22Rv1 (cell line): ENCODE measurements around the gene REXO1.

Experiments used
- H3K27ac ChIP-seq: fragments of 450-650 bp; 2 replicates; pipeline ENCODE4 v1.5.1; 2017
- ZFX ChIP-seq: fragments of 450-650 bp; IDR thresholded peaks from 2 replicates; pipeline ENCODE4 v1.6.1; 2017; ENCODE audit warnings: antibody characterized with exemption, borderline replicate concordance
- TF ChIP-seq, protein P1 (sequence below): fragments of 450-650 bp; IDR thresholded peaks from 2 replicates; pipeline ENCODE4 v1.5.1; 2017; ENCODE audit warnings: mild to moderate bottlenecking

Gene REXO1, protein sequence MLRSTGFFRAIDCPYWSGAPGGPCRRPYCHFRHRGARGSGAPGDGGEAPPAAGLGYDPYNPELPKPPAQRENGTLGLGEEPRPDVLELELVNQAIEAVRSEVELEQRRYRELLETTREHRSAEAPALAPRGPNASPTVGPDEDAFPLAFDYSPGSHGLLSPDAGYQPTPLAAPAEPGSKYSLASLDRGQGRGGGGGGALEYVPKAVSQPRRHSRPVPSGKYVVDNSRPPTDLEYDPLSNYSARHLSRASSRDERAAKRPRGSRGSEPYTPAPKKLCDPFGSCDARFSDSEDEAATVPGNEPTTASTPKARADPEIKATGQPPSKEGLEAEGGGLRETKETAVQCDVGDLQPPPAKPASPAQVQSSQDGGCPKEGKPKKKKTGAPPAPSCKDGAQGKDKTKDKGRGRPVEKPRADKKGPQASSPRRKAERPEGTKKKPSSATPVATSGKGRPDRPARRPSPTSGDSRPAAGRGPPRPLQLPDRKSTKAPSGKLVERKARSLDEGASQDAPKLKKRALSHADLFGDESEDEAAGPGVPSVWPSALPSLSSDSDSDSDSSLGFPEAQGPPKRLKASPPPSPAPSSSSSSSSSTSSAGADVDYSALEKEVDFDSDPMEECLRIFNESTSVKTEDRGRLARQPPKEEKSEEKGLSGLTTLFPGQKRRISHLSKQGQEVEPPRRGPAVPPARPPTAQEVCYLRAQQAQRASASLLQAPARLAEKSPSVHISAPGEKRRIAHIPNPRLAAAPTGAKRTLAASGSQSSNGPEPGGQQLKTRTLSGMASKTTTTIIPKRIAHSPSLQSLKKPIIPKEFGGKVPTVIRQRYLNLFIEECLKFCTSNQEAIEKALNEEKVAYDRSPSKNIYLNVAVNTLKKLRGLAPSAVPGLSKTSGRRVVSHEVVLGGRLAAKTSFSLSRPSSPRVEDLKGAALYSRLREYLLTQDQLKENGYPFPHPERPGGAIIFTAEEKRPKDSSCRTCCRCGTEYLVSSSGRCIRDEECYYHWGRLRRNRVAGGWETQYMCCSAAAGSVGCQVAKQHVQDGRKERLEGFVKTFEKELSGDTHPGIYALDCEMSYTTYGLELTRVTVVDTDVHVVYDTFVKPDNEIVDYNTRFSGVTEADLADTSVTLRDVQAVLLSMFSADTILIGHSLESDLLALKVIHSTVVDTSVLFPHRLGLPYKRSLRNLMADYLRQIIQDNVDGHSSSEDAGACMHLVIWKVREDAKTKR

DNA sequence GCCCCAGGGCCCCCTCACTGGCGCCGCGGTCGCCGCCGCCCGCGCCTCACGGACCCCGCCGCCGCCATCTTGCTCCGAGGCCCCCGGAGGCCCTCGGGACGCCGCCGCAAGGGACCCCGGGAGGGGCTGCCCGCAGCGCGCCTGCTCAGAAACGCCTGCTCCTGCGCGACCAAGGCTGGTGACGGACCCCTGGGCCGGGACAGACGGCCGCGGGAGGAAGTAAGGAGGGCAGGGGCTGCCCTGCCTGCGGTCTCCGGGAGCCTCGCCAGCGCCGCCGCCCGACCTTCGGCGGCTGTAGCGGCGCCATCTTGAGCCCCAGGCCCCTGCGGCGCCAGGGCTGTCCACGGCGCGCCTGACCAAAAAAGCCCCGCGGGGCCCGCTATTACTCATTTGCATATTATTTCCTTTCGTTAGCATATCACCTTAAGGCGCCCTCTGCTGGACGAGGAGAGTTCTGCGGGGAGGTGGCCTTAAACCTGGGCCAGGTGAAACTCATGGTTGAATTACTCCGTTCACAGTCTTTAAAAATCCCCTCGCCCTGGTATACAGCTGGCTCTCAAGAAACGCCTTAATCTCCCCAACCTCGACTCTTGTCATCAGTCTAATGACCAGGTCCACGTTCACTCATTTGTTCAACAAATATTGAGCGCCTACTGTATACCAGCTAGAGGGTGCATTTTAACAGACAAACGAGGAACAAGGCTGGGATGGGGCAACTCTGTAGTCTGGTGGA, at the start of gene REXO1:
REXO1 (minus strand) TSS at position 85 of the 733 bp plus-strand sequence. CDS start 125 bp downstream, outside the sequence.
- no peak for TF ChIP-seq ZFX
- TF ChIP-seq, protein P1, sequence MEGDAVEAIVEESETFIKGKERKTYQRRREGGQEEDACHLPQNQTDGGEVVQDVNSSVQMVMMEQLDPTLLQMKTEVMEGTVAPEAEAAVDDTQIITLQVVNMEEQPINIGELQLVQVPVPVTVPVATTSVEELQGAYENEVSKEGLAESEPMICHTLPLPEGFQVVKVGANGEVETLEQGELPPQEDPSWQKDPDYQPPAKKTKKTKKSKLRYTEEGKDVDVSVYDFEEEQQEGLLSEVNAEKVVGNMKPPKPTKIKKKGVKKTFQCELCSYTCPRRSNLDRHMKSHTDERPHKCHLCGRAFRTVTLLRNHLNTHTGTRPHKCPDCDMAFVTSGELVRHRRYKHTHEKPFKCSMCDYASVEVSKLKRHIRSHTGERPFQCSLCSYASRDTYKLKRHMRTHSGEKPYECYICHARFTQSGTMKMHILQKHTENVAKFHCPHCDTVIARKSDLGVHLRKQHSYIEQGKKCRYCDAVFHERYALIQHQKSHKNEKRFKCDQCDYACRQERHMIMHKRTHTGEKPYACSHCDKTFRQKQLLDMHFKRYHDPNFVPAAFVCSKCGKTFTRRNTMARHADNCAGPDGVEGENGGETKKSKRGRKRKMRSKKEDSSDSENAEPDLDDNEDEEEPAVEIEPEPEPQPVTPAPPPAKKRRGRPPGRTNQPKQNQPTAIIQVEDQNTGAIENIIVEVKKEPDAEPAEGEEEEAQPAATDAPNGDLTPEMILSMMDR, result peak; percentile 92
- H3K27ac ChIP-seq, result peak within 1 kb of the TSS; percentile 91

DNA sequence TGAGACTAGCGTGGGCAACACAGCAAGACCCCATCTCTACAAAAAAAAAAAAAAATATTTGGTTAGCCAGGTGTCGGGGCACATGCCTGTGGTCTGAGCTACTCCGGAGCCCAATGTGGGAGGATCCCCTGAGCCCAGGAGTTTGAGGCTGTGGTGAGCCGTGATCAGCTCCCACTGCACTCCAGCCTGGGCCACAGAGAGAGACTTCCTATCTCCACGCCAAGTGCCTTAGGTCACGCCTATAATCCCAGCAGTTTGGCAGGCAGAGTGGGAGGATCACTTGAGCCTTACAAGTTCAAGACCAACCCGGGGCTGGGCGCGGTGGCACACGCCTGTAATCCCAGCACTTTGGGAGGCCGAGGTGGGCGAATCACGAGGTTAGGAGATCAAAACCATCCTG, 48.2 kb upstream of the REXO1 start:
- TF ChIP-seq, protein P1, result no peak
- TF ChIP-seq ZFX, result no peak
- H3K27ac ChIP-seq, result no peak overlapping the region

DNA sequence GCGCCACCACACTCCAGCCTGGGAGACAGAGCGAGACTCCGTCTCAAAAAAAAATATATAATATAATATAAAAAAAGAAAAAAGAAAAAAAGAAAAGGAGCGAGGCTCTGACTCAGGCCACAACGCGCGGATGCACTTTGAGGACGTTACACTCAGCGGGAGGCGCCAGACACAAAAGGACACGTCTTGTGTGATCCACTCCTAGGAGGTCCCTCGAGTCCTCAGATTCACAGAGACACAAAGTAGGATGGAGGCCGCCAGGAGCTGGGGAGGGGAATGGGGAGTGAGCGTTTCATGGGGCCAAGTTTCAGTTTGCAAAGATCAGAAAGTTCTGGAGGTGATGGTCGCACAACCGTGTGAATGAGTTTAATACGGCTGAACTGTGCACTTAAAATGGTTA, 45.5 kb upstream of the REXO1 start:
- H3K27ac ChIP-seq, result no peak overlapping the region
- TF ChIP-seq, protein P1, result no peak
- TF ChIP-seq ZFX, result no peak

DNA sequence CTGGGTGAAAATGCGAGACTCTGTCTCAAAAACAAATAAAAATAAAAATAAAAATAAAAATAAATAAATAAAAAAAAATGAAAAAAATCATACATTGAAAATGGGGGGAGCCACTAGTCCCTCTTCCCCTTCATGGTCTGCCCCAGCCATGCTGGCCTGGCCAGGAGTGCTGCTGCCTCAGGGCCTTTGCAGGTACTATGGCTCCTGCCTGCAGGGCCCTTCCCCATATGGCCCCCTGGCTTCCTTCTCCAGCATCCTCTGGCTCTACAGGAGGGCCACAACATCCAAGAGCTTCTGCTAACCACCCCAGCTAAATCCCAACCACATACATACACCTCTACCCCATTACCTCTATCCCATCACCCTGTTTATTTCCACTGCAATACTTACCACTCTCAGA, 41.6 kb upstream of the REXO1 start:
- no peak overlapping the region for H3K27ac ChIP-seq
- no peak for TF ChIP-seq ZFX
- TF ChIP-seq, protein P1, result no peak

DNA sequence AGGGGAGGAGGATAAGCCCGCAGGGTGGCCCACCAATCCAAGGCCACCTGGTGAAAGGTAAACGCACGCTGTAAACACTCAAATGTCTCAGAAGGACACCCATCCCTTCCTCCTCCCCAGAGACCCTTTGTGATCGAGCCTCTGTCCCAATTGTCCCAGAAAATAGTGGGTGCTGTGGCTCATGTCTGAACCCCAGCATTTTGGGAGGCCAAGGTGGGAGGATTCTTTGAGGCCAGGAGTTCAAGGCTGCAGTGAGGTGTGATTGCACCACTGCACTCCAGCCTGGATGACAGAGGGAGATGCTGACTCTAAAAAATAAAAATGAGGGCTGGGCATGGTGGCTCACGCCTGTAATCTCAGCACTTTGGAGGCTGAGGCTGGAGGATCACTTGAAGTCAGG, 40.1 kb upstream of the REXO1 start:
- no peak for TF ChIP-seq ZFX
- TF ChIP-seq, protein P1, result no peak
- H3K27ac ChIP-seq, result no peak overlapping the region

DNA sequence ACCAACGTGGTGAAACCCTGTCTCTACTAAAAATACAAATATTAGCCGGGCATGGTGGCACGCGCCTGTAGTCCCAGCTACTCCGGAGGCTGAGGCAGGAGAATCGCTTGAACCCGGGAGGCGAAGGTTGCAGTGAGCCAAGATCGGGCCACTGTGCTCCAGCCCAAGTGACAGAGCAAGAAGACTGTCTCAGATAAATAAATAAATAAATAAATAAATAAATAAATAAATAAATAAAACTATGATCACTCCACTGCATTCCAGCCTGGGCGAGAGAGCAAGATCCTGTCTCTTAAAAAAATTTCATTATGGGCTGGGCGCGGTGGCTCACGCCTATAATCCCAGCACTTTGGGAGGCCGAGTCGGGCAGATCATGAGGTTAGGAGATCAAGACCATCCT, 38.1 kb upstream of the REXO1 start:
- H3K27ac ChIP-seq, result peak overlapping the region; percentile 61; the same call in 1 of the 2 replicates

DNA sequence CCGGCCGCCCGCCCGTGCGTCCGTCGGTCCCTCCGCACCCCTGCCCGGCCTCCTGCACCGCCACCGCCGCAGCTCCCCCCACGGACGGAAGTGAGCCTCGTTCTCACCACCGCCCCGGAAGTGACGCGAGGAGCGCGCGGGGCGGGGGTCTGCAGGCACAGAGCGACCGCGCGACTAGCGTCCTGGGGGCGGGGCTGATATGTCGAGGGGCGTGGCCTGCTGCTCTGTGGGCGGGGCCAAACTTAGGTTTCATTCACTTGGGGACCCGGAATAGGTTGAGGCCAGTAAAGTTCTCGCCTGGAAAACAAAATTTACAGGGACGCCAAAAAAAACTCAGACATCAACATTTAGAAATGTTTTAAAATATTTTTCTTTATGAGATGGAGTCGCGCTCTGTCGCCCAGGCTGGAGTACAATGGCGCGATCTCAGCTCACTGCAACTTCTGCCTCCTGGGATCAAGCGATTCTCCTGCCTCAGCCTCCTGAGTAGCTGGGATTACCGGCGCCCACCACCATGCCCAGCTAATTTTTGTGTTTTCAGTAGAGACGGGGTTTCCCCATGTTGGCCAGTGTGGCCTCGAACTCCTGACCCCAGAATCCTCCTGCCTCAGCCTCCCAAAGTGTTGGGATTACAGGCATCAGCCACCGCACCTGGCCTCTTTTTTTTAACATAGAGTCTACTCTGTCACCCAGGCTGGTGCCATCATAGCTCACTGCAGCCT, 37.3 kb upstream of the REXO1 start, which contains the start of gene ABHD17A:
ABHD17A (minus strand) TSS at position 99 of the 722 bp plus-strand sequence. CDS start 3,930 bp downstream, outside the sequence.
- peak within 1 kb of the TSS; percentile 61 for H3K27ac ChIP-seq
